Lower leg skin (tissue), 3 donors: Measurements from ENCODE around the gene GRIK5.

Experiments used
- CTCF ChIP-seq, 3 donors: fragments of 450-650 bp; IDR thresholded peaks; one replicate each; pipeline ENCODE4 v1.5.1; 2016; ENCODE audit warnings: antibody characterized with exemption in 3 of 3, mild to moderate bottlenecking in 3 of 3, moderate library complexity in 2 of 3
- POLR2A ChIP-seq, 2 donors: fragments of 450-650 bp; IDR thresholded peaks; one replicate each; pipeline ENCODE4 v1.6.1; 2016 to 2017; ENCODE audit warnings: antibody characterized with exemption in 2 of 2, mild to moderate bottlenecking in 1 of 2, moderate library complexity in 1 of 2

GRCh38 chr19:42093926-42094325 lies 23.9 kb upstream of the GRIK5 start:
- TF ChIP-seq POLR2A (IDR thresholded peaks at IDR 0.05) (no peak), CTCF (IDR thresholded peaks at IDR 0.05) (no peak)
